ENCODE results near the gene UNC79.

GRCh38 chr14:93536945-93537344 lies 106.2 kb downstream of the UNC79 start:
- TF ChIP-seq, protein P1, sequence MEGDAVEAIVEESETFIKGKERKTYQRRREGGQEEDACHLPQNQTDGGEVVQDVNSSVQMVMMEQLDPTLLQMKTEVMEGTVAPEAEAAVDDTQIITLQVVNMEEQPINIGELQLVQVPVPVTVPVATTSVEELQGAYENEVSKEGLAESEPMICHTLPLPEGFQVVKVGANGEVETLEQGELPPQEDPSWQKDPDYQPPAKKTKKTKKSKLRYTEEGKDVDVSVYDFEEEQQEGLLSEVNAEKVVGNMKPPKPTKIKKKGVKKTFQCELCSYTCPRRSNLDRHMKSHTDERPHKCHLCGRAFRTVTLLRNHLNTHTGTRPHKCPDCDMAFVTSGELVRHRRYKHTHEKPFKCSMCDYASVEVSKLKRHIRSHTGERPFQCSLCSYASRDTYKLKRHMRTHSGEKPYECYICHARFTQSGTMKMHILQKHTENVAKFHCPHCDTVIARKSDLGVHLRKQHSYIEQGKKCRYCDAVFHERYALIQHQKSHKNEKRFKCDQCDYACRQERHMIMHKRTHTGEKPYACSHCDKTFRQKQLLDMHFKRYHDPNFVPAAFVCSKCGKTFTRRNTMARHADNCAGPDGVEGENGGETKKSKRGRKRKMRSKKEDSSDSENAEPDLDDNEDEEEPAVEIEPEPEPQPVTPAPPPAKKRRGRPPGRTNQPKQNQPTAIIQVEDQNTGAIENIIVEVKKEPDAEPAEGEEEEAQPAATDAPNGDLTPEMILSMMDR (IDR thresholded peaks at IDR 0.05; ENCODE audit: insufficient read depth, low read length): no peak
- TF ChIP-seq POLR2AphosphoS5 (IDR thresholded peaks at IDR 0.05; ENCODE audit: low read depth): no peak
- no peak for TF ChIP-seq REST (IDR thresholded peaks at IDR 0.05; ENCODE audit: insufficient replicate concordance, low read depth)
